ENCODE data around the gene RHOBTB3. TPM values are rescaled to one million over a fixed set of nuclear protein-coding genes. Genes with fewer than 3 reads are reported as not detected.

Gene RHOBTB3
- total RNA-seq, 1 experiment from 2014 or later = 6.8 TPM

DNA sequence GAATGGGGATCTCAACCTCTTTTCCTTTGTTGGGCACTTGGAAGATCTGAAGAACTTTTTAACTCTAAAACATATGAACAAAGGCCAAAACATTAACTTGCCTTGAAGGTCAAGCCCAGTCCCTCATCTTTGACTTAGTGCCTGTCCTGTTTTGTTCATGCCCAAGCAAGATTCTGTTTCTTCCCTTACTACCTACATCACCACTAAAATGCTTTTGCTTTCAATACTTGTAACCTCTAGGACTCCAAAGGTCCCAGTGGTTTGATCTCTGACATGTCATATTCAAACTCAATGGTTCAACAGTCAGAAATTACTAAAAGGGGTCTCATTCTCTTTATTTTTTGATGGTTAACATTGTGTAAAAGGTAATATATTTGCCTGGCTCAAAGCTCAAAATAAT is 67.4 kb downstream of the RHOBTB3 start:
- no peaks in the 10 kb centered on the region for H3K9me3 Mint-ChIP-seq
- Histone ChIP-seq H3K4me1 (ENCODE audit: insufficient read depth, low read length) (no peaks in the 10 kb centered on the region), H3K9me3 (ENCODE audit: control insufficient read depth, low read depth, low read length) (no peaks in the 10 kb centered on the region), H3K27ac (ENCODE audit: insufficient read length, low read depth, low read length) (no peak overlapping the region), H3K4ac (ENCODE audit: low read depth, low read length) (no peak overlapping the region), H3K56ac (ENCODE audit: insufficient read length, low read depth, low read length) (no peak overlapping the region), H4K91ac (ENCODE audit: insufficient read length, low read depth, low read length) (no peak overlapping the region), H3K9ac (ENCODE audit: extremely low read depth, insufficient read length, low read length) (no peak overlapping the region), H3K4me2 (ENCODE audit: insufficient read depth, insufficient read length, low read length) (no peak overlapping the region), H2BK20ac (ENCODE audit: low read depth, low read length, poor library complexity, severe bottlenecking) (no peak overlapping the region), H3K23me2 (ENCODE audit: insufficient read length, low read depth, low read length, poor library complexity, severe bottlenecking) (no peaks in the 10 kb centered on the region), H2AFZ (ENCODE audit: low read length) (no peak overlapping the region), H3K27me3 (ENCODE audit: insufficient read depth, low read length) (no peaks in the 10 kb centered on the region), H4K20me1 (ENCODE audit: control insufficient read depth, insufficient read depth, insufficient read length) (no peaks in the 10 kb centered on the region), H4K8ac (replicated peaks; ENCODE audit: insufficient read length, low read depth, low read length) (no peak overlapping the region), H3K23ac (ENCODE audit: insufficient read length, low read depth, low read length) (no peak overlapping the region), H3K14ac (ENCODE audit: insufficient read depth, low read length) (no peak overlapping the region), H2BK120ac (ENCODE audit: low read depth, low read length, poor library complexity, severe bottlenecking) (no peak overlapping the region), H2BK12ac (ENCODE audit: insufficient read length, low read depth, low read length) (no peak overlapping the region), H3T11ph (ENCODE audit: low read length) (no peak overlapping the region), H2BK15ac (ENCODE audit: low read depth, low read length) (no peak overlapping the region), H3K18ac (ENCODE audit: insufficient read length, low read depth, low read length) (no peak overlapping the region), H2BK5ac (ENCODE audit: insufficient read length, low read length) (no peak overlapping the region), H3K79me1 (ENCODE audit: insufficient read depth, low read depth, low read length, poor library complexity, severe bottlenecking) (no peaks in the 10 kb centered on the region), H2AK5ac (ENCODE audit: insufficient read length, low read length) (no peak overlapping the region), H4K5ac (ENCODE audit: insufficient read length, low read depth, low read length) (no peak overlapping the region), H3K79me2 (ENCODE audit: insufficient read depth, low read length) (no peaks in the 10 kb centered on the region)
- no peaks in the 10 kb centered on the region for H3K36me3 Mint-ChIP-seq (ENCODE audit: insufficient read depth in 1 of 3, low read depth in 3 of 3)
- no peaks in the 10 kb centered on the region; a peak in 1 of 4 replicates for H3K4me1 Mint-ChIP-seq
- H3K27me3 Mint-ChIP-seq (ENCODE audit: low read depth) = no peaks in the 10 kb centered on the region
- TF ChIP-seq, protein P1, sequence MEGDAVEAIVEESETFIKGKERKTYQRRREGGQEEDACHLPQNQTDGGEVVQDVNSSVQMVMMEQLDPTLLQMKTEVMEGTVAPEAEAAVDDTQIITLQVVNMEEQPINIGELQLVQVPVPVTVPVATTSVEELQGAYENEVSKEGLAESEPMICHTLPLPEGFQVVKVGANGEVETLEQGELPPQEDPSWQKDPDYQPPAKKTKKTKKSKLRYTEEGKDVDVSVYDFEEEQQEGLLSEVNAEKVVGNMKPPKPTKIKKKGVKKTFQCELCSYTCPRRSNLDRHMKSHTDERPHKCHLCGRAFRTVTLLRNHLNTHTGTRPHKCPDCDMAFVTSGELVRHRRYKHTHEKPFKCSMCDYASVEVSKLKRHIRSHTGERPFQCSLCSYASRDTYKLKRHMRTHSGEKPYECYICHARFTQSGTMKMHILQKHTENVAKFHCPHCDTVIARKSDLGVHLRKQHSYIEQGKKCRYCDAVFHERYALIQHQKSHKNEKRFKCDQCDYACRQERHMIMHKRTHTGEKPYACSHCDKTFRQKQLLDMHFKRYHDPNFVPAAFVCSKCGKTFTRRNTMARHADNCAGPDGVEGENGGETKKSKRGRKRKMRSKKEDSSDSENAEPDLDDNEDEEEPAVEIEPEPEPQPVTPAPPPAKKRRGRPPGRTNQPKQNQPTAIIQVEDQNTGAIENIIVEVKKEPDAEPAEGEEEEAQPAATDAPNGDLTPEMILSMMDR (conservative IDR thresholded peaks at IDR 0.05) = no peak
- no peak overlapping the region for H3K27ac Mint-ChIP-seq
- DNase-seq = no peak
- H3K4me3 Mint-ChIP-seq = no peak overlapping the region
